GM12878 (cell line): Measurements from ENCODE around the gene GALC. TPM values are rescaled to one million over a fixed set of nuclear protein-coding genes. Genes with fewer than 3 reads are reported as not detected.

ENCODE experiments used
- ATAC-seq: fragments of 200-7000 bp; cut with Tn5 transposase; 3 replicates; pipeline ENCODE4 v1.9.1; 2020; ENCODE audit warnings: mild to moderate bottlenecking, moderate library complexity
- BruUV-seq: library from RNA; stranded (reverse); fragments of 400-500 nt; replicated peaks from 2 replicates; lab custom pipeline; 2021; lab: Mats Ljungman, UMichigan
- CTCF ChIA-PET: fragments of 300-600 bp; sonication (Branson Sonifier 250); formaldehyde crosslinking; extraction: SDS; loops from one replicate; lab custom pipeline; 2021; ENCODE audit warnings: inconsistent platforms; lab: Yijun Ruan, JAX
- POLR2A ChIA-PET: fragments of 350-600 bp; formaldehyde crosslinking; extraction: SDS; loops from one replicate; lab custom pipeline; 2021; ENCODE audit warnings: inconsistent platforms; lab: Charles Lee
- RAD21 ChIA-PET: fragments of 300-600 bp; sonication (Branson Sonifier 250); formaldehyde crosslinking; loops from one replicate; lab custom pipeline; 2023; ENCODE audit warnings: antibody characterized with exemption; ENCODE audit not compliant: unreplicated experiment; lab: Charles Lee
- SMC1A ChIA-PET: fragments of 300-600 bp; sonication (Branson Sonifier 250); formaldehyde crosslinking; loops from one replicate; lab custom pipeline; 2023; ENCODE audit not compliant: unreplicated experiment, uncharacterized antibody; lab: Charles Lee
- DNase-seq: peaks from one replicate; pipeline ENCODE4 v3.0.0-alpha.2; 2011; ENCODE audit warnings: low read depth, low spot score
- FAIRE-seq: peaks from 3 replicates; lab custom pipeline; 2011; peaks lifted over from hg19 to GRCh38; lab: Jason Lieb, UNC
- H2AFZ ChIP-seq: 2 replicates; pipeline ENCODE4 v1.6.0; 2011; ENCODE audit warnings: low read depth, low read length, control low read depth; ENCODE audit not compliant: control insufficient read depth
- H3K27ac ChIP-seq: 2 replicates; pipeline ENCODE4 v1.5.1; 2011; ENCODE audit warnings: control low read depth; ENCODE audit not compliant: control insufficient read depth, insufficient read depth
- H3K27me3 ChIP-seq, 2 experiments: replicated peaks in 1 of 2; 2 replicates each; pipeline versions ENCODE4 v1.6.0 to v1.6.1; 2011; ENCODE audit warnings: low read length in 1 of 2; ENCODE audit not compliant: control insufficient read depth in 2 of 2, insufficient read depth in 2 of 2
- H3K36me3 ChIP-seq, 2 experiments: 2 replicates each; pipeline ENCODE4 v1.5.1; 2011; ENCODE audit warnings: low read length in 1 of 2; ENCODE audit not compliant: control insufficient read depth in 2 of 2, insufficient read depth in 2 of 2
- H3K4me1 ChIP-seq: 2 replicates; pipeline ENCODE4 v1.6.1; 2011; ENCODE audit warnings: mild to moderate bottlenecking, low read length, moderate library complexity, mixed read lengths; ENCODE audit not compliant: control insufficient read depth, insufficient read depth
- H3K4me2 ChIP-seq: 2 replicates; pipeline ENCODE4 v1.6.0; 2011; ENCODE audit warnings: control low read depth; ENCODE audit not compliant: control insufficient read depth, insufficient read depth
- H3K4me3 ChIP-seq: fragments of 200-600 bp; sonication (generic); 2 replicates; pipeline ENCODE4 v1.5.1; 2016
- H3K79me2 ChIP-seq: 2 replicates; pipeline ENCODE4 v1.6.0; 2011; ENCODE audit warnings: low read length; ENCODE audit not compliant: control insufficient read depth, insufficient read depth
- H3K9ac ChIP-seq: 2 replicates; pipeline ENCODE4 v1.8.0; 2011; ENCODE audit warnings: low read length, control low read depth, mixed read lengths; ENCODE audit not compliant: control insufficient read depth, insufficient read depth
- H3K9me3 ChIP-seq: replicated peaks from 3 replicates; pipeline ENCODE4 v1.5.1; 2011; ENCODE audit warnings: mild to moderate bottlenecking, low read length; ENCODE audit not compliant: control insufficient read depth, insufficient read depth
- H4K20me1 ChIP-seq: 2 replicates; pipeline ENCODE4 v1.6.0; 2011; ENCODE audit not compliant: control insufficient read depth, insufficient read depth
- CREM ChIP-seq: IDR thresholded peaks from 2 replicates; pipeline ENCODE4 v1.6.1; 2014; ENCODE audit warnings: antibody characterized with exemption, low read depth
- EGR1 ChIP-seq, 2 experiments: IDR thresholded peaks; 1 replicate in 1 of 2; 2 replicates in 1 of 2; pipeline ENCODE4 v1.6.1; 2011 to 2012; ENCODE audit warnings: low read depth in 2 of 2, low read length in 2 of 2, borderline replicate concordance in 1 of 2, mild to moderate bottlenecking in 1 of 2, moderate library complexity in 1 of 2
- JUND ChIP-seq: IDR thresholded peaks from 2 replicates; pipeline ENCODE4 v1.6.1; 2012; ENCODE audit warnings: low read depth, mild to moderate bottlenecking, low read length, improper control_type of control experiment, moderate library complexity
- MTA2 ChIP-seq: fragments of 450-650 bp; IDR thresholded peaks from 2 replicates; pipeline ENCODE4 v1.6.1; 2016; ENCODE audit warnings: low read depth, mild to moderate bottlenecking, moderate library complexity
- RCOR1 ChIP-seq: conservative IDR thresholded peaks from 2 replicates; pipeline ENCODE4 v1.6.1; 2012; ENCODE audit warnings: low read depth, low read length, improper control_type of control experiment
- SPI1 ChIP-seq: IDR thresholded peaks from 2 replicates; pipeline ENCODE4 v1.6.1; 2011; ENCODE audit warnings: low read depth, mild to moderate bottlenecking, low read length, moderate library complexity, borderline replicate concordance; ENCODE audit not compliant: insufficient read depth
- SUZ12 ChIP-seq: fragments of 200-600 bp; sonication (generic); IDR thresholded peaks from one replicate; pipeline ENCODE4 v1.6.1; 2018; ENCODE audit warnings: antibody characterized with exemption, mild to moderate bottlenecking; ENCODE audit not compliant: unreplicated experiment
- WGBS: methylation state at CpG from one replicate; pipeline ENCODE4 v1.1.6; 2016; ENCODE audit warnings: low lambda C conversion rate; ENCODE audit not compliant: insufficient replicate concordance, insufficient coverage; ENCODE audit errors: missing lambda C conversion rate; 5-methylcytosine and 5-hydroxymethylcytosine counted together
- in situ Hi-C: fragments of 300-500 bp; cut with MboI; formaldehyde crosslinking; loops from 9 replicates; pipeline ENCODE4 v1.14.3; 2018; ENCODE audit warnings: mixed read lengths
- intact Hi-C: fragments of 100-400 bp; cut with micrococcal nuclease; formaldehyde crosslinking; loops from one replicate; pipeline ENCODE4 v1.14.2; 2022; ENCODE audit not compliant: unreplicated experiment
- polyA plus RNA-seq, 11 experiments: library from polyadenylated mRNA; depleted of rRNA in 4 of 11; unstranded in 6 of 11; stranded (reverse) in 5 of 11; fragments of >200 nt; fragmentation: Nextera tagmentation in 4 of 11; fragmentation: Illumina TruSeq in 1 of 11; extraction: Ambion mirVana in 4 of 11; extraction: Trizol in 1 of 11; gene quantifications; 1 replicate in 1 of 11; 2 replicates in 10 of 11; pipeline versions ENCODE4 v1.2.1 to v1.2.3, GENCODE V29; 2011 to 2016; ENCODE audit warnings: inconsistent platforms in 2 of 11, missing spikeins in 2 of 11, low read depth in 1 of 11
- total RNA-seq, 4 experiments: library from RNA; depleted of rRNA in 3 of 4; stranded (reverse); fragments of >200 nt in 3 of 4; fragmentation: Illumina TruSeq in 1 of 4; extraction: Trizol in 1 of 4; gene quantifications; 2 replicates each; pipeline versions ENCODE4 v1.2.1 to v1.2.3, GENCODE V29; 2013 to 2021

GALC gene
- total and polyA plus RNA-seq, 10 of the 15 experiments (the other 5 are each of a cell fraction or from before 2014, with no cell fraction given) = 1.3 to 14.0 (median 4.5) TPM

DNA sequence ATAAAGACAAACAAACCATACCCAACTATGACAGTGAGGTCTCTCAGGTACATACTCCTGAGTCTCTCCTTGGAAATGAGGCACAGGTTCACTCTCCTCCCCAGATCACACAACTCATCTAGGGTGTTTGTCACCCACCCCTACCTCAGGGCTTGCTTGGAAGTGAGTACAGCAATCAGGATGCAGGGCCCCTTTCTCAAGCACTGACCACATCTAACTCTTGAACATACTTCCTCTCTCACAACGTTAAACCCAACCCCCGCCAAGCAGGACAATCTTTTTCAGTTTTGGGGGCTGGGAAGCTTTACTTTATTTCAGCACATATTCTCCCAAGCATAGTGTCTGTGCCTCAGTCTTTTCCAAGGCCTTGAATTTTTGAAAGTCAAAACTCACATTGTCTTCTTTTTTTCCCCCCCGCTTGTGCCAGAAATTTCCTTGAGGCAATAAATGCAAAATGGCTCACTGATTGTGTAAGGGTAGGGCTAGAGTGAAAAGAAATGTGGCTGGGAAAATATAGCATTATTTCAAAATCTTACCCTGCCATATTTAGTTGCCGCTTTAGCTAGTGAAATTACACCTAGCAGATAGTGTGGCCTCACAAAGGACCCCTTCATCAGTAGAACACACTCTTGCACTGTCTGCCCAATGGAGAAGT lies 9.6 kb upstream of the GALC start (continued):
- 0 out of 3 replicates have a peak, but pooled peaks of 1 of the 2 experiments have one; percentile 3 for TF ChIP-seq EGR1 (IDR thresholded peaks at IDR 0.05; ENCODE audit: borderline replicate concordance in 1 of 2, low read depth in 2 of 2, low read length in 2 of 2)
- peak; percentile 42; the same call in 1 of the 2 replicates for TF ChIP-seq CREM
- no peak for TF ChIP-seq JUND

DNA sequence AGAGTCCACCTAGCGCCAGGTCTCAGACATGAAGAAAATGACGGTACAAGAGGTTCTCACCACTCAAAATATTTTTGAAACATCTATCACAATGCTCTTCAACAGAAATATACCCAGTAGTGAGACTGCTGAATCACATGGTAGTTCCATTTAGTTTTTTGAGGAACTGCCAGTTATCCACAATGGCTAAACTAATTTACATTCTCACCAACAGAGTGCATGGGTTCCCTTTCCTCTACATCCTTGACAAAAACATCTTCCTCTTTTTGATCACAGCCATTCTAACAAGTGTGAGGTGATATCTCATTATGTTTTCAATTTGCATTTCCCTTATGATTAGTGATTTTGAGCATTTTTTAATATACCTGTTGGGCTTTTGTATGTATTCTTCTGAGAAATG lies 6.3 kb upstream of the GALC start:
- WGBS = 96% methylated on average over 2 of the region's 2 CpGs
- H3K9me3 ChIP-seq = no peaks in the 10 kb centered on the region; the same call in none of the 3 replicates
- H3K9ac ChIP-seq = no peak overlapping the region
- no peaks in the 10 kb centered on the region for H3K36me3 ChIP-seq
- POLR2A ChIA-PET = no interaction called here
- no peak overlapping the region for H3K27ac ChIP-seq
- peaks cover 27% of the 10 kb centered on the region for H3K4me1 ChIP-seq
- CTCF ChIA-PET = interaction anchor here (1.1 kb wide), 1 partner anchor 17 kb away, joined by 3 read pairs; no protein-coding TSS in a partner anchor
- TF ChIP-seq SPI1 (0 out of 2 replicates have a peak, but pooled peaks have one; percentile 36), RCOR1 (no peak), MTA2 (peak; percentile 14; the same call in 1 of the 2 replicates), SUZ12 (no peak)
- no TSS peak for BruUV-seq
- H3K27me3 ChIP-seq = no peaks in the 10 kb centered on the region
- H3K4me3 ChIP-seq = no peak overlapping the region
- no peak for ATAC-seq
- no peak for FAIRE-seq
- H4K20me1 ChIP-seq = no peaks in the 10 kb centered on the region
- RAD21 ChIA-PET = no interaction called here
- intact Hi-C loops = loop anchor here (10.0 kb wide), 1 partner anchor 1956 kb away; the partner anchor contains the start of genes EFCAB11 and TDP1
- no peaks in the 10 kb centered on the region for H3K79me2 ChIP-seq
- no peak overlapping the region for H2AFZ ChIP-seq
- SMC1A ChIA-PET = no interaction called here
- no peak overlapping the region for H3K4me2 ChIP-seq
- in situ Hi-C loops = no loop called here
- DNase-seq = no peak
